Trophoblast cell (in vitro differentiated cells and primary cell): ENCODE data around the gene ACP4.
"Not testable (repeated sequence)": the region's sequence is repeated elsewhere in the genome, so short reads cannot be mapped to it uniquely, and the experiment has no call there.

Experiments
- DNase-seq, 2 donors: peaks; one replicate each; pipeline ENCODE4 v3.0.0-alpha.2; 2016
- H2AFZ ChIP-seq: 2 replicates; pipeline ENCODE4 v1.6.1; 2013; ENCODE audit warnings: low read length, moderate library complexity, mild to moderate bottlenecking; ENCODE audit not compliant: insufficient read depth, poor library complexity
- H2AK5ac ChIP-seq: 2 replicates; pipeline ENCODE4 v1.6.1; 2013; ENCODE audit warnings: mild to moderate bottlenecking, low read length
- H2BK120ac ChIP-seq: 2 replicates; pipeline ENCODE4 v1.6.1; 2013; ENCODE audit warnings: low read length, mild to moderate bottlenecking, moderate library complexity; ENCODE audit not compliant: insufficient read depth, poor library complexity
- H2BK12ac ChIP-seq: 2 replicates; pipeline ENCODE4 v1.6.1; 2013; ENCODE audit warnings: mild to moderate bottlenecking, low read length, moderate library complexity
- H2BK5ac ChIP-seq: 2 replicates; pipeline ENCODE4 v1.6.1; 2013; ENCODE audit warnings: low read length, low read depth, moderate library complexity, mild to moderate bottlenecking; ENCODE audit not compliant: poor library complexity
- H3K14ac ChIP-seq: 2 replicates; pipeline ENCODE4 v1.6.1; 2013; ENCODE audit warnings: mild to moderate bottlenecking, low read length
- H3K18ac ChIP-seq: 2 replicates; pipeline ENCODE4 v1.6.1; 2013; ENCODE audit warnings: mild to moderate bottlenecking, low read length
- H3K23ac ChIP-seq: 2 replicates; pipeline ENCODE4 v1.6.1; 2013; ENCODE audit warnings: low read length
- H3K27ac ChIP-seq: 2 replicates; pipeline ENCODE4 v1.5.1; 2013; ENCODE audit warnings: low read depth, mild to moderate bottlenecking, inconsistent platforms, low read length, moderate library complexity
- H3K27me3 ChIP-seq: 2 replicates; pipeline ENCODE4 v1.6.1; 2013; ENCODE audit warnings: inconsistent platforms, mild to moderate bottlenecking, low read length, moderate library complexity; ENCODE audit not compliant: insufficient read depth
- H3K36me3 ChIP-seq, 2 experiments: 1 replicate in 1 of 2; 2 replicates in 1 of 2; pipeline ENCODE4 v1.6.1; 2013; ENCODE audit warnings: low read length in 2 of 2, mild to moderate bottlenecking in 2 of 2, moderate library complexity in 1 of 2; ENCODE audit not compliant: insufficient read depth in 2 of 2, control insufficient read depth in 1 of 2
- H3K4ac ChIP-seq: 2 replicates; pipeline ENCODE4 v1.6.1; 2013; ENCODE audit warnings: low read depth, mild to moderate bottlenecking, low read length, moderate library complexity
- H3K4me1 ChIP-seq, 2 experiments: 1 replicate in 1 of 2; 2 replicates in 1 of 2; pipeline ENCODE4 v1.6.1; 2013; ENCODE audit warnings: low read length in 2 of 2, mild to moderate bottlenecking in 2 of 2, moderate library complexity in 1 of 2; ENCODE audit not compliant: insufficient read depth in 2 of 2, control insufficient read depth in 1 of 2
- H3K4me2 ChIP-seq: 2 replicates; pipeline ENCODE4 v1.6.1; 2013; ENCODE audit warnings: inconsistent platforms, mild to moderate bottlenecking, low read length, moderate library complexity
- H3K4me3 ChIP-seq: 2 replicates; pipeline ENCODE4 v1.5.1; 2013; ENCODE audit warnings: mild to moderate bottlenecking, low read depth, low read length, inconsistent platforms
- H3K79me1 ChIP-seq: one replicate; pipeline ENCODE4 v1.6.1; 2013; ENCODE audit warnings: low read length
- H3K79me2 ChIP-seq: 2 replicates; pipeline ENCODE4 v1.6.1; 2013; ENCODE audit warnings: low read length, mild to moderate bottlenecking; ENCODE audit not compliant: control insufficient read depth, insufficient read depth, poor library complexity
- H3K9ac ChIP-seq: 2 replicates; pipeline ENCODE4 v1.6.1; 2013; ENCODE audit warnings: mild to moderate bottlenecking, low read length
- H3K9me3 ChIP-seq: 2 replicates; pipeline ENCODE4 v1.6.1; 2013; ENCODE audit warnings: low read depth, mild to moderate bottlenecking, control low read depth, inconsistent platforms, low read length; ENCODE audit not compliant: insufficient read depth
- H4K12ac ChIP-seq: 2 replicates; pipeline ENCODE4 v1.6.1; 2013; ENCODE audit warnings: low read depth, mild to moderate bottlenecking, low read length, moderate library complexity
- H4K8ac ChIP-seq: 2 replicates; pipeline ENCODE4 v1.6.1; 2013; ENCODE audit warnings: low read depth, mild to moderate bottlenecking, low read length, moderate library complexity
- H4K91ac ChIP-seq: one replicate; pipeline ENCODE4 v1.6.1; 2013; ENCODE audit warnings: low read depth, mild to moderate bottlenecking, low read length, moderate library complexity
- WGBS: extraction: QIAGEN DNeasy Blood & Tissue Kit; methylation state at CpG from one replicate; pipeline ENCODE4 v1.1.7; 2013; ENCODE audit warnings: missing lambda C conversion rate; ENCODE audit not compliant: insufficient read length, insufficient coverage; ENCODE audit errors: extremely low coverage; 5-methylcytosine and 5-hydroxymethylcytosine counted together

Gene ACP4

DNA sequence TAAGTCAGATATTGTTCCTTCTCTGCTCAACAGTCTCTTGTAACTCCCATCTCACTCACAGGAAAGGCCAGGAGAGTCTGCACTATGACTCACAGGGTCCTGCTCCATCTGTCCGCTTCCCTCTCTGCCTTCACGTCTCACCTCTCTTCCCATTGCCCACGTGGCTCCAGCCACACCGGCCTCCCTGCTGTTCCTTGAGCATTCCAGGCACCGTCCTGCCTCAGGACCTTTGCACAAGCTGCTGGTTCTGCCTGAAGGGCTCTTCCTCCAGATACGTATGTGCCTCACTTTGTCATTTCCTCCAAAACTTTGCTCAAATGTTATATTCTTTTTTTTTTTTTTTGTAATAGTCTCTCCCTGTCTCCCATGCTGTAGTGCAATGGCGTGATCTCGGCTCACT lies 34.0 kb upstream of the ACP4 start:
- not testable (repeated sequence) for H3K9me3 ChIP-seq, H3K27me3 ChIP-seq, H3K4ac ChIP-seq, H2BK12ac ChIP-seq, H4K8ac ChIP-seq, H3K23ac ChIP-seq, H3K4me1 ChIP-seq, H3K27ac ChIP-seq, H3K9ac ChIP-seq, H3K36me3 ChIP-seq, H2BK5ac ChIP-seq, H3K18ac ChIP-seq, H3K14ac ChIP-seq, H3K79me1 ChIP-seq, H4K12ac ChIP-seq, H3K4me2 ChIP-seq, H2BK120ac ChIP-seq, H3K79me2 ChIP-seq, H2AFZ ChIP-seq, H4K91ac ChIP-seq, H2AK5ac ChIP-seq, H3K4me3 ChIP-seq
- DNase-seq, result peak; percentile 77 to 87
- no CpG with 5 or more reads among the region's 8 CpGs for WGBS

DNA sequence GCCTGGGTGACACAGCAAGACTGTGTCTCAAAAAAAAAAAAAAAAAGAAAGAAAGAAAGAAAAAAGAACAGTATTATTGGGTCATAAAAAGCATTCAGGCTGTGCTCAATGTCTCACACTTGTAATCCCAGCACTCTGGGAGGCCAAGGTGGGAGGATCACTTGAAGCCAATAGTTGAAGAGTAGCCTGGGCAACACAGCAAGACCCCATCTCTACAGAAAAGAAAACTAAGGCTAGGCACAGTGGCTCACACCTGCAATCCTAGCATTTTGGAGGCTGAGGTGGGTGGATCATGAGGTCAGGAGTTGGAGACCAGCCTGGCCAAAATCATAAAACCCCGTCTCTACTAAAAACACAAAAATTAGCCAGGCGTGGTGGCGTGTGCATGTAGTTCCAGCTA lies 32.6 kb upstream of the ACP4 start:
- H2BK120ac ChIP-seq, H4K8ac ChIP-seq, H3K79me1 ChIP-seq, H3K4me1 ChIP-seq, H3K18ac ChIP-seq, H3K23ac ChIP-seq, H3K36me3 ChIP-seq, H3K14ac ChIP-seq, H2AK5ac ChIP-seq, H2AFZ ChIP-seq, H3K27ac ChIP-seq, H4K12ac ChIP-seq, DNase-seq, H3K9me3 ChIP-seq, H3K27me3 ChIP-seq, H3K9ac ChIP-seq, H3K4me2 ChIP-seq, H4K91ac ChIP-seq, H3K4ac ChIP-seq, H3K79me2 ChIP-seq, H3K4me3 ChIP-seq, H2BK12ac ChIP-seq, H2BK5ac ChIP-seq: not testable (repeated sequence)
- WGBS, result no CpG with 5 or more reads among the region's 3 CpGs

DNA sequence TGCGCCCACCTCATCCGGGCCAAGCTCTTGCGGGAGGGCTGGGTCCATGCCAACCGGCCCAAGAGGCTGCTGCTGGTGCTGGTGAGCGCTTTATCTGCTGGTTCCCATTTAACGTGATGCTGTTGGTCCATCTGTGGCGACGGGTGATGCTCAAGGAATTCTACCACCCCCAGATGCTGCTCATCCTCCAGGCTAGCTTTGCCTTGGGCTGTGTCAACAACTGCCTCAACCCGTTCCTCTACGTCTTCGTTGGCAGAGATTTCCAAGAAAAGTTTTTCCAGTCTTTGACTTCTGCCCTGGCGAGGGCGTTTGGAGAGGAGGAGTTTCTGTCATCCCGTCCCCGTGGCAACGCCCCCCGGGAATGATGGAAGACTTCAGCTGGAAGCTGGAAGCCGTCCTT lies 31.1 kb upstream of the ACP4 start:
- peak overlapping the region; percentile 26 for H4K91ac ChIP-seq
- H3K4me3 ChIP-seq, H3K23ac ChIP-seq, H2BK12ac ChIP-seq, H3K79me2 ChIP-seq, H3K79me1 ChIP-seq, H3K27ac ChIP-seq, H2BK120ac ChIP-seq, H4K12ac ChIP-seq, H3K27me3 ChIP-seq, H3K4me1 ChIP-seq, H3K18ac ChIP-seq, H4K8ac ChIP-seq, H3K9ac ChIP-seq, H2BK5ac ChIP-seq, H3K36me3 ChIP-seq, H3K9me3 ChIP-seq, H2AFZ ChIP-seq, H3K4ac ChIP-seq, H2AK5ac ChIP-seq, H3K4me2 ChIP-seq, H3K14ac ChIP-seq: not testable (repeated sequence)
- no CpG with 5 or more reads among the region's 18 CpGs for WGBS
- peak; percentile 86 to 88 for DNase-seq

- peaks cover 3% of the 10 kb centered on the region for H3K9me3 ChIP-seq
- no peak overlapping the region for H3K14ac ChIP-seq
Observed at GRCh38 chr19:50759886-50760285, 30.3 kb upstream of the ACP4 start.

More at GRCh38 chr19:50759886-50760285, 30.3 kb upstream of the ACP4 start:
- Histone ChIP-seq H3K4ac (no peak overlapping the region), H3K27ac (no peak overlapping the region), H3K79me2 (peaks cover 1% of the 10 kb centered on the region), H3K36me3 (no peaks in the 10 kb centered on the region), H4K8ac (peak overlapping the region; percentile 62), H2AFZ (no peak overlapping the region), H3K27me3 (no peaks in the 10 kb centered on the region), H3K79me1 (peaks cover 5% of the 10 kb centered on the region), H4K12ac (no peak overlapping the region), H2BK120ac (no peak overlapping the region), H2AK5ac (no peak overlapping the region), H3K4me2 (no peak overlapping the region), H3K4me3 (no peak overlapping the region), H4K91ac (peak overlapping the region; percentile 65), H3K23ac (no peak overlapping the region), H2BK12ac (no peak overlapping the region), H3K9ac (no peak overlapping the region), H3K18ac (no peak overlapping the region), H3K4me1 (no peaks in the 10 kb centered on the region), H2BK5ac (no peak overlapping the region)
- WGBS, result no CpG with 5 or more reads among the region's 4 CpGs
- DNase-seq, result peak; percentile 73 to 96
